Measurements from ENCODE around the gene FMNL3. TPM values are rescaled to one million over a fixed set of nuclear protein-coding genes. Genes with fewer than 3 reads are reported as not detected.

The FMNL3 gene
- total and polyA plus RNA-seq, 2 of the 13 experiments (the other 11 are each of a cell fraction or from before 2014, with no cell fraction given), result 0.44 to 1.1 TPM

DNA sequence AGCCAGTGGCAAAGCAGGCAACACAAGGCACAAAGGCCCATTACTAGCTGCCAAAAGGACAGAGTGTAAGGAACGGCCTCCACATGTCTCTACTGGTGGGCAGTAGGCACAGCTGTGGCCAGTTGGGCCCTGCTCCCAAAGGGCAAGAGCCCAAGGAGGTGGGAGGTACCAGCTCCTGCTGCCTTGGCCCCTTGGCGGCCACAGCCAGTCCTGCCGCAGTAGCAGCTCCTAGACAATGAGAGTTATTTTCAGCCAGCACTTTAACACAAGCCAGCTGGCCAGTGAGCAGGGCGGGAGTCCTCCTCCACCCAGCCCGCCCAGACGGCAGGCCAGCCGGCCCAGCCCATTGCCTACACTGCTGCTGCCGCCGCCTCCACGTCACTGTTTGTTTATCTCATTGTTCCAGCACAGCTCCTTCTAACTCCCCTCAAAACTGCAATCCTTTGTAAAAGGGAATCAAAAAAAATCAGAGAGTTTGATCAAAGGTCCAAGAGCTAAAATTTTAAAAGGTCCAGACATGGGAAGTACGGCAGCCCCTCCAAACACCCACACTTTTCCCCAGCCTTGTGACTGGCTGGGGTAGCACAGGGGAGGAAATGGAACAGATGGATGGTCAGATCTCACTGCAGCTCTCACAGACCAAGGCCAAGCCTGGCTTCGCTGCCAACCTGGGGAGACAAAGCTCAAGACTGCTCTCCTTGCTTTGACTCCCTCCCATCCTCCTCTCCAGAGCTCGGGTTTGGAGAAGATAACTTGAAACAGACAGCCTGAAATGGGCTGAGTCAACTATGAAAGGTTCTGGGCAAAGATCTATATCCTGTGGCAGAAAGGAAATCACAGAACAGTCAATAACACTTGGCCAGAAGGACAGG is 33.5 kb downstream of the FMNL3 start (continued):
- TF ChIP-seq, protein P1, sequence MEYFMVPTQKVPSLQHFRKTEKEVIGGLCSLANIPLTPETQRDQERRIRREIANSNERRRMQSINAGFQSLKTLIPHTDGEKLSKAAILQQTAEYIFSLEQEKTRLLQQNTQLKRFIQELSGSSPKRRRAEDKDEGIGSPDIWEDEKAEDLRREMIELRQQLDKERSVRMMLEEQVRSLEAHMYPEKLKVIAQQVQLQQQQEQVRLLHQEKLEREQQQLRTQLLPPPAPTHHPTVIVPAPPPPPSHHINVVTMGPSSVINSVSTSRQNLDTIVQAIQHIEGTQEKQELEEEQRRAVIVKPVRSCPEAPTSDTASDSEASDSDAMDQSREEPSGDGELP (IDR thresholded peaks at IDR 0.05; ENCODE audit: borderline replicate concordance, low read depth), result peak; percentile 81
- TF ChIP-seq ZNF263 (CRISPR knock-in tag; IDR thresholded peaks at IDR 0.05) (peak; percentile 75), ZNF207 (IDR thresholded peaks at IDR 0.05; ENCODE audit: borderline replicate concordance) (no peak), ZFP37 (CRISPR knock-in tag; IDR thresholded peaks at IDR 0.05; ENCODE audit: borderline replicate concordance) (no peak), GTF3A (CRISPR knock-in tag; conservative IDR thresholded peaks at IDR 0.05) (no peak), ZNF687 (CRISPR knock-in tag; IDR thresholded peaks at IDR 0.05) (peak; percentile 54), ZNF143 (CRISPR knock-in tag; IDR thresholded peaks at IDR 0.05) (no peak), SOX13 (IDR thresholded peaks at IDR 0.05) (0 out of 2 replicates have a peak, but pooled peaks have one; percentile 15), SOX13 (CRISPR knock-in tag; conservative IDR thresholded peaks at IDR 0.05 in 1 of 2, IDR thresholded peaks at IDR 0.05 in 1 of 2) (peak in 1 of 2 experiments; percentile 29; a peak in 1 of 4 replicates)
- TF ChIP-seq, protein P2, sequence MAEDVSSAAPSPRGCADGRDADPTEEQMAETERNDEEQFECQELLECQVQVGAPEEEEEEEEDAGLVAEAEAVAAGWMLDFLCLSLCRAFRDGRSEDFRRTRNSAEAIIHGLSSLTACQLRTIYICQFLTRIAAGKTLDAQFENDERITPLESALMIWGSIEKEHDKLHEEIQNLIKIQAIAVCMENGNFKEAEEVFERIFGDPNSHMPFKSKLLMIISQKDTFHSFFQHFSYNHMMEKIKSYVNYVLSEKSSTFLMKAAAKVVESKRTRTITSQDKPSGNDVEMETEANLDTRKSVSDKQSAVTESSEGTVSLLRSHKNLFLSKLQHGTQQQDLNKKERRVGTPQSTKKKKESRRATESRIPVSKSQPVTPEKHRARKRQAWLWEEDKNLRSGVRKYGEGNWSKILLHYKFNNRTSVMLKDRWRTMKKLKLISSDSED (CRISPR knock-in tag; IDR thresholded peaks at IDR 0.05), result no peak
- TF ChIP-seq, protein P3, sequence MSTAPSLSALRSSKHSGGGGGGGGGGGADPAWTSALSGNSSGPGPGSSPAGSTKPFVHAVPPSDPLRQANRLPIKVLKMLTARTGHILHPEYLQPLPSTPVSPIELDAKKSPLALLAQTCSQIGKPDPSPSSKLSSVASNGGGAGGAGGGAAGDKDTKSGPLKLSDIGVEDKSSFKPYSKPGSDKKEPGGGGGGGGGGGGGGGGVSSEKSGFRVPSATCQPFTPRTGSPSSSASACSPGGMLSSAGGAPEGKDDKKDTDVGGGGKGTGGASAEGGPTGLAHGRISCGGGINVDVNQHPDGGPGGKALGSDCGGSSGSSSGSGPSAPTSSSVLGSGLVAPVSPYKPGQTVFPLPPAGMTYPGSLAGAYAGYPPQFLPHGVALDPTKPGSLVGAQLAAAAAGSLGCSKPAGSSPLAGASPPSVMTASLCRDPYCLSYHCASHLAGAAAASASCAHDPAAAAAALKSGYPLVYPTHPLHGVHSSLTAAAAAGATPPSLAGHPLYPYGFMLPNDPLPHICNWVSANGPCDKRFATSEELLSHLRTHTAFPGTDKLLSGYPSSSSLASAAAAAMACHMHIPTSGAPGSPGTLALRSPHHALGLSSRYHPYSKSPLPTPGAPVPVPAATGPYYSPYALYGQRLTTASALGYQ (CRISPR knock-in tag; IDR thresholded peaks at IDR 0.05), result no peak
- TF ChIP-seq, protein P4, sequence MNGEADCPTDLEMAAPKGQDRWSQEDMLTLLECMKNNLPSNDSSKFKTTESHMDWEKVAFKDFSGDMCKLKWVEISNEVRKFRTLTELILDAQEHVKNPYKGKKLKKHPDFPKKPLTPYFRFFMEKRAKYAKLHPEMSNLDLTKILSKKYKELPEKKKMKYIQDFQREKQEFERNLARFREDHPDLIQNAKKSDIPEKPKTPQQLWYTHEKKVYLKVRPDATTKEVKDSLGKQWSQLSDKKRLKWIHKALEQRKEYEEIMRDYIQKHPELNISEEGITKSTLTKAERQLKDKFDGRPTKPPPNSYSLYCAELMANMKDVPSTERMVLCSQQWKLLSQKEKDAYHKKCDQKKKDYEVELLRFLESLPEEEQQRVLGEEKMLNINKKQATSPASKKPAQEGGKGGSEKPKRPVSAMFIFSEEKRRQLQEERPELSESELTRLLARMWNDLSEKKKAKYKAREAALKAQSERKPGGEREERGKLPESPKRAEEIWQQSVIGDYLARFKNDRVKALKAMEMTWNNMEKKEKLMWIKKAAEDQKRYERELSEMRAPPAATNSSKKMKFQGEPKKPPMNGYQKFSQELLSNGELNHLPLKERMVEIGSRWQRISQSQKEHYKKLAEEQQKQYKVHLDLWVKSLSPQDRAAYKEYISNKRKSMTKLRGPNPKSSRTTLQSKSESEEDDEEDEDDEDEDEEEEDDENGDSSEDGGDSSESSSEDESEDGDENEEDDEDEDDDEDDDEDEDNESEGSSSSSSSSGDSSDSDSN (CRISPR knock-in tag; IDR thresholded peaks at IDR 0.05), result peak; percentile 75
- TF ChIP-seq, protein P5, sequence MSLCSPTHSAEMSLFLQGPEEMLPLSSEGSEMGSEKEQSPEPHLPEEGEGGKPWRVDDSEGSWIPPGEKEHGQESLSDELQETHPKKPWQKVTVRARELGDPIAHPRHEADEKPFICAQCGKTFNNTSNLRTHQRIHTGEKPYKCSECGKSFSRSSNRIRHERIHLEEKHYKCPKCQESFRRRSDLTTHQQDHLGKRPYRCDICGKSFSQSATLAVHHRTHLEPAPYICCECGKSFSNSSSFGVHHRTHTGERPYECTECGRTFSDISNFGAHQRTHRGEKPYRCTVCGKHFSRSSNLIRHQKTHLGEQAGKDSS (CRISPR knock-in tag; IDR thresholded peaks at IDR 0.05; ENCODE audit: borderline replicate concordance, low read depth), result no peak
- TF ChIP-seq, protein P6, sequence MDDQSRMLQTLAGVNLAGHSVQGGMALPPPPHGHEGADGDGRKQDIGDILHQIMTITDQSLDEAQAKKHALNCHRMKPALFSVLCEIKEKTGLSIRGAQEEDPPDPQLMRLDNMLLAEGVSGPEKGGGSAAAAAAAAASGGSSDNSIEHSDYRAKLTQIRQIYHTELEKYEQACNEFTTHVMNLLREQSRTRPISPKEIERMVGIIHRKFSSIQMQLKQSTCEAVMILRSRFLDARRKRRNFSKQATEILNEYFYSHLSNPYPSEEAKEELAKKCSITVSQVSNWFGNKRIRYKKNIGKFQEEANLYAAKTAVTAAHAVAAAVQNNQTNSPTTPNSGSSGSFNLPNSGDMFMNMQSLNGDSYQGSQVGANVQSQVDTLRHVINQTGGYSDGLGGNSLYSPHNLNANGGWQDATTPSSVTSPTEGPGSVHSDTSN (CRISPR knock-in tag; IDR thresholded peaks at IDR 0.05; ENCODE audit: borderline replicate concordance), result no peak
